ENCODE results near the gene BRD7. TPM values are rescaled to one million over a fixed set of nuclear protein-coding genes. Genes with fewer than 3 reads are reported as not detected.

BRD7 gene
- total RNA-seq, 2 experiments from 2014 or later = 87.9 to 103 TPM

Small RNAs within 50 kb of the gene (microRNA-seq; reads per million reads assigned to microRNA genes)
- gene MIR6771 (ENCODE audit: borderline microRNAs expressed, borderline number of aligned reads, borderline replicate concordance) = 1.6 reads per million

Other genes starting within 250 kb of the BRD7 start
- gene TENT4B, start 215.7 kb downstream of the BRD7 start, total RNA-seq = 10 to 100 TPM; 14.4 to 14.8 TPM
- 100 to 1,000 TPM in 1 of 2 experiments, 10 to 100 TPM in 1; 100.0 to 107 TPM for gene ADCY7, start 102.4 kb downstream of the BRD7 start, total RNA-seq
- gene NKD1, start 179.4 kb upstream of the BRD7 start, total RNA-seq = 1 to 10 TPM in 1 of 2 experiments, under 1 TPM in 1; 0.67 to 1.6 TPM